ENCODE measurements around the gene ZNF385B.

GRCh38 chr2:179580378-179581146, 280.9 kb downstream of the ZNF385B start:
- TF ChIP-seq CTCF (IDR thresholded peaks at IDR 0.05) (no peak), POLR2A (IDR thresholded peaks at IDR 0.05) (no peak)

All from body of pancreas (tissue), 4 donors.